MM.1S (cell line): ENCODE measurements around the gene OIT3.
"Not testable (repeated sequence)": the region's sequence is repeated elsewhere in the genome, so short reads cannot be mapped to it uniquely, and the experiment has no call there.

Experiments
- EZH2phosphoT487 ChIP-seq: fragments of 300-600 bp; sonication (generic); IDR thresholded peaks from 2 replicates; pipeline ENCODE4 v1.6.1; 2018; ENCODE audit warnings: antibody characterized with exemption, low read length
- TF ChIP-seq, protein P1 (sequence below): fragments of 300-600 bp; sonication (generic); IDR thresholded peaks from 2 replicates; pipeline ENCODE4 v1.5.1; 2016; ENCODE audit warnings: antibody characterized with exemption, low read length, mixed read lengths

DNA sequence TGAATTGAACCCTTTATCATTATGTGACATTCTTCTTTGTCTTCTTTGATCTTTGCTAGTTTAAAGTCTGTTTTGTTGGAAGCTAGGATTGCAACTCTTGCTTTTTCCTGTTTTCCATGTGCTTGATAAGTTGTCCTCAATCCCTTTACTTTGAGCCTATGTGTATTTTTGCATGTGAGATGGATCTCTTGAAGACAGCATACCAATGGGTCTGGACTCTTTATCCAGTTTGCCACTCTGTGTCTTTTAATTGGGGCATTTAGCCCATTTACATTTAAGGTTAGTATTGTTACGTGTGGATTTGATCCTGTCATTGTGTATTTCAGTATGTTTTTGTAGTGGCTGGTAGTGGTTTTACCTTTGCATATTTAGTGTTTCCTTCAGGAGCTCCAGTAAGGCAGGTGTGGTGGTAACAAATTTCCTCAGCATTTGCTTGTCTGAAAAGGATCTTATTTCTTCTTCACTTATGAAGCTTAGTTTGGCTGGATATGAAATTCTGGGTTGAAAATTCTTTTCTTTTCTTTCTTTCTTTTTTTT, 27.7 kb downstream of the OIT3 start:
- TF ChIP-seq, protein P1, sequence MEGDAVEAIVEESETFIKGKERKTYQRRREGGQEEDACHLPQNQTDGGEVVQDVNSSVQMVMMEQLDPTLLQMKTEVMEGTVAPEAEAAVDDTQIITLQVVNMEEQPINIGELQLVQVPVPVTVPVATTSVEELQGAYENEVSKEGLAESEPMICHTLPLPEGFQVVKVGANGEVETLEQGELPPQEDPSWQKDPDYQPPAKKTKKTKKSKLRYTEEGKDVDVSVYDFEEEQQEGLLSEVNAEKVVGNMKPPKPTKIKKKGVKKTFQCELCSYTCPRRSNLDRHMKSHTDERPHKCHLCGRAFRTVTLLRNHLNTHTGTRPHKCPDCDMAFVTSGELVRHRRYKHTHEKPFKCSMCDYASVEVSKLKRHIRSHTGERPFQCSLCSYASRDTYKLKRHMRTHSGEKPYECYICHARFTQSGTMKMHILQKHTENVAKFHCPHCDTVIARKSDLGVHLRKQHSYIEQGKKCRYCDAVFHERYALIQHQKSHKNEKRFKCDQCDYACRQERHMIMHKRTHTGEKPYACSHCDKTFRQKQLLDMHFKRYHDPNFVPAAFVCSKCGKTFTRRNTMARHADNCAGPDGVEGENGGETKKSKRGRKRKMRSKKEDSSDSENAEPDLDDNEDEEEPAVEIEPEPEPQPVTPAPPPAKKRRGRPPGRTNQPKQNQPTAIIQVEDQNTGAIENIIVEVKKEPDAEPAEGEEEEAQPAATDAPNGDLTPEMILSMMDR, result not testable (repeated sequence)
- TF ChIP-seq EZH2phosphoT487, result not testable (repeated sequence)
